Neuronal stem cell (in vitro differentiated cells): ENCODE data around the gene CDH13.

Source experiments
- DNase-seq: peaks from one replicate; pipeline ENCODE4 v3.0.0-alpha.2; 2013; ENCODE audit warnings: low spot score
- H2AFZ ChIP-seq: one replicate; pipeline ENCODE4 v1.6.1; 2013; ENCODE audit warnings: mild to moderate bottlenecking, low read length, inconsistent platforms
- H2AK5ac ChIP-seq: 2 replicates; pipeline ENCODE4 v1.6.1; 2013; ENCODE audit warnings: low read depth, mild to moderate bottlenecking, inconsistent platforms, low read length, moderate library complexity, mixed read lengths
- H2BK120ac ChIP-seq: 2 replicates; pipeline ENCODE4 v1.6.1; 2013; ENCODE audit warnings: low read depth, mild to moderate bottlenecking, inconsistent platforms, low read length, moderate library complexity, mixed read lengths
- H2BK12ac ChIP-seq: one replicate; pipeline ENCODE4 v1.6.1; 2013; ENCODE audit warnings: low read length, inconsistent platforms
- H2BK15ac ChIP-seq: 2 replicates; pipeline ENCODE4 v1.6.1; 2013; ENCODE audit warnings: mild to moderate bottlenecking, low read length, inconsistent platforms, mixed read lengths
- H2BK5ac ChIP-seq: one replicate; pipeline ENCODE4 v1.6.1; 2013; ENCODE audit warnings: inconsistent platforms, mild to moderate bottlenecking, low read length, moderate library complexity
- H3K14ac ChIP-seq: one replicate; pipeline ENCODE4 v1.6.1; 2013; ENCODE audit warnings: low read length, inconsistent platforms
- H3K18ac ChIP-seq: 2 replicates; pipeline ENCODE4 v1.6.1; 2013; ENCODE audit warnings: low read length, inconsistent platforms
- H3K23ac ChIP-seq: 2 replicates; pipeline ENCODE4 v1.6.1; 2013; ENCODE audit warnings: low read depth, mild to moderate bottlenecking, mixed read lengths, low read length, inconsistent platforms; ENCODE audit not compliant: poor library complexity
- H3K27ac ChIP-seq: replicated peaks from 3 replicates; pipeline ENCODE4 v1.5.1; 2013; ENCODE audit warnings: low read length, inconsistent platforms
- H3K27me3 ChIP-seq, 3 experiments: 2 replicates each; pipeline ENCODE4 v1.6.1; 2013; ENCODE audit warnings: low read length in 3 of 3, mild to moderate bottlenecking in 2 of 3, inconsistent platforms in 1 of 3, low read depth in 1 of 3, mixed read lengths in 1 of 3, moderate library complexity in 1 of 3; ENCODE audit not compliant: control insufficient read depth in 3 of 3, insufficient read depth in 3 of 3
- H3K36me3 ChIP-seq, 2 donors: replicated peaks in 1 of 2; 2 replicates each; pipeline ENCODE4 v1.6.1; 2013; ENCODE audit warnings: low read length in 2 of 2; ENCODE audit not compliant: control insufficient read depth in 2 of 2, insufficient read depth in 2 of 2
- H3K4ac ChIP-seq: 2 replicates; pipeline ENCODE4 v1.6.1; 2013; ENCODE audit warnings: inconsistent platforms, mild to moderate bottlenecking, low read length, moderate library complexity
- H3K4me1 ChIP-seq, 2 donors: 1 replicate in 1 of 2; 2 replicates in 1 of 2; pipeline ENCODE4 v1.6.1; 2013; ENCODE audit warnings: low read length in 2 of 2, low read depth in 1 of 2; ENCODE audit not compliant: control insufficient read depth in 2 of 2, insufficient read depth in 1 of 2
- H3K4me2 ChIP-seq: one replicate; pipeline ENCODE4 v1.6.1; 2013; ENCODE audit warnings: mild to moderate bottlenecking, low read length, inconsistent platforms; ENCODE audit not compliant: insufficient read depth, poor library complexity, severe bottlenecking
- H3K4me3 ChIP-seq, 2 donors: 2 replicates each; pipeline ENCODE4 v1.5.1; 2013; ENCODE audit warnings: low read length in 2 of 2, mild to moderate bottlenecking in 2 of 2, inconsistent platforms in 1 of 2, moderate library complexity in 1 of 2
- H3K79me1 ChIP-seq: one replicate; pipeline ENCODE4 v1.6.1; 2013; ENCODE audit warnings: low read depth, mild to moderate bottlenecking, inconsistent platforms, low read length, moderate library complexity
- H3K9ac ChIP-seq: one replicate; pipeline ENCODE4 v1.6.1; 2013; ENCODE audit warnings: mild to moderate bottlenecking, low read depth, low read length, inconsistent platforms; ENCODE audit not compliant: poor library complexity
- H3K9me3 ChIP-seq, 2 donors: replicated peaks in 1 of 2; 2 replicates each; pipeline versions ENCODE3 to v1.6.1; 2013; ENCODE audit warnings: low read length in 2 of 2, mild to moderate bottlenecking in 2 of 2, inconsistent platforms in 1 of 2, low read depth in 1 of 2, mixed read lengths in 1 of 2, moderate library complexity in 1 of 2; ENCODE audit not compliant: control insufficient read depth in 2 of 2, insufficient read depth in 1 of 2
- H4K8ac ChIP-seq: one replicate; pipeline ENCODE4 v1.6.1; 2013; ENCODE audit warnings: low read depth, mild to moderate bottlenecking, inconsistent platforms, low read length, moderate library complexity
- H4K91ac ChIP-seq: one replicate; pipeline ENCODE4 v1.6.1; 2013; ENCODE audit warnings: low read length, low read depth, mild to moderate bottlenecking, inconsistent platforms; ENCODE audit not compliant: poor library complexity
- WGBS, 2 donors: extraction: QIAGEN DNeasy Blood & Tissue Kit; methylation state at CpG; one replicate each; pipeline ENCODE4 v1.1.7; 2013; ENCODE audit warnings: missing lambda C conversion rate in 2 of 2, mixed read lengths in 1 of 2; ENCODE audit not compliant: insufficient read length in 2 of 2, insufficient replicate concordance in 1 of 2; ENCODE audit errors: extremely low coverage in 2 of 2; 5-methylcytosine and 5-hydroxymethylcytosine counted together

Gene CDH13

GRCh38 chr16:83542491-83542890, 915.7 kb downstream of the CDH13 start:
- Histone ChIP-seq H3K4me2 (no peak overlapping the region), H3K4me3 (no peak overlapping the region), H3K4me1 (no peaks in the 10 kb centered on the region), H3K23ac (no peak overlapping the region), H2AFZ (no peak overlapping the region), H3K9ac (no peak overlapping the region), H3K14ac (no peak overlapping the region), H2AK5ac (no peak overlapping the region), H4K8ac (no peak overlapping the region), H3K79me1 (no peaks in the 10 kb centered on the region), H3K18ac (no peak overlapping the region), H4K91ac (no peak overlapping the region), H2BK12ac (no peak overlapping the region), H3K4ac (no peak overlapping the region), H3K27ac (no peak overlapping the region), H2BK120ac (no peak overlapping the region), H3K27me3 (no peaks in the 10 kb centered on the region), H3K36me3 (no peaks in the 10 kb centered on the region), H2BK15ac (no peak overlapping the region), H2BK5ac (no peak overlapping the region), H3K9me3 (no peaks in the 10 kb centered on the region)
- no CpG with 5 or more reads among the region's 5 CpGs for WGBS, 2 donors
- DNase-seq: no peak

GRCh38 chr16:83549316-83550182, 922.8 kb downstream of the CDH13 start:
- no peak overlapping the region for H3K9ac ChIP-seq
- no peak overlapping the region for H3K18ac ChIP-seq
- H3K9me3 ChIP-seq: no peaks in the 10 kb centered on the region
- H3K79me1 ChIP-seq: no peaks in the 10 kb centered on the region
- no peak overlapping the region for H2BK120ac ChIP-seq
- H3K14ac ChIP-seq: no peak overlapping the region
- WGBS, 2 donors: no CpG with 5 or more reads among the region's 13 CpGs
- H3K4me2 ChIP-seq: no peak overlapping the region
- H3K4me1 ChIP-seq: peaks cover 0 to 3% of the 10 kb centered on the region in 2 donors
- H2BK15ac ChIP-seq: no peak overlapping the region
- DNase-seq: no peak
- H3K4me3 ChIP-seq: no peak overlapping the region
- no peak overlapping the region for H2BK5ac ChIP-seq
- H2AFZ ChIP-seq: no peak overlapping the region
- no peak overlapping the region for H2AK5ac ChIP-seq
- H3K27ac ChIP-seq: no peak overlapping the region
- no peak overlapping the region for H3K23ac ChIP-seq
- H4K91ac ChIP-seq: no peak overlapping the region
- no peaks in the 10 kb centered on the region for H3K36me3 ChIP-seq
- no peak overlapping the region for H4K8ac ChIP-seq
- no peak overlapping the region for H3K4ac ChIP-seq
- no peaks in the 10 kb centered on the region for H3K27me3 ChIP-seq
- no peak overlapping the region for H2BK12ac ChIP-seq

- Histone ChIP-seq H2BK12ac (no peak overlapping the region), H2AFZ (no peak overlapping the region), H2AK5ac (no peak overlapping the region), H3K27me3 (no peaks in the 10 kb centered on the region), H3K14ac (no peak overlapping the region), H3K4ac (no peak overlapping the region), H3K4me1 (peaks cover 0 to 3% of the 10 kb centered on the region in 2 donors), H3K36me3 (no peaks in the 10 kb centered on the region), H3K9ac (no peak overlapping the region), H2BK120ac (no peak overlapping the region), H4K8ac (no peak overlapping the region), H3K23ac (no peak overlapping the region), H2BK5ac (no peak overlapping the region), H3K4me2 (no peak overlapping the region), H3K27ac (no peak overlapping the region), H2BK15ac (no peak overlapping the region), H3K4me3 (no peak overlapping the region), H4K91ac (no peak overlapping the region), H3K18ac (no peak overlapping the region), H3K9me3 (no peaks in the 10 kb centered on the region), H3K79me1 (no peaks in the 10 kb centered on the region)
- no CpG with 5 or more reads among the region's 4 CpGs for WGBS, 2 donors
- no peak for DNase-seq
Measured at GRCh38 chr16:83550183-83550569, 923.4 kb downstream of the CDH13 start.

GRCh38 chr16:83552228-83552627, 925.5 kb downstream of the CDH13 start:
- Histone ChIP-seq H2BK120ac (no peak overlapping the region), H3K36me3 (no peaks in the 10 kb centered on the region), H3K79me1 (no peaks in the 10 kb centered on the region), H3K4ac (no peak overlapping the region), H3K18ac (no peak overlapping the region), H2BK15ac (no peak overlapping the region), H3K4me1 (peaks cover 0 to 3% of the 10 kb centered on the region in 2 donors), H2BK12ac (no peak overlapping the region), H2AFZ (no peak overlapping the region), H2BK5ac (no peak overlapping the region), H4K8ac (no peak overlapping the region), H3K9me3 (no peaks in the 10 kb centered on the region), H3K14ac (no peak overlapping the region), H3K9ac (no peak overlapping the region), H3K23ac (no peak overlapping the region), H3K27me3 (no peaks in the 10 kb centered on the region), H3K4me2 (no peak overlapping the region), H2AK5ac (no peak overlapping the region), H3K27ac (no peak overlapping the region), H4K91ac (no peak overlapping the region), H3K4me3 (no peak overlapping the region)
- WGBS, 2 donors: no CpG with 5 or more reads among the region's 3 CpGs
- no peak for DNase-seq
